Activated effector memory CD4-positive, alpha-beta T cell treated with Interleukin-2 at 50 U/mL for 16 hours (primary cell): ENCODE measurements around the gene OST4.

Experiments used
- DNase-seq: peaks from one replicate; pipeline ENCODE4 v3.0.0-alpha.2; 2020

OST4 gene

GRCh38 chr2:27023740-27024139, 47.7 kb downstream of the OST4 start:
- DNase-seq, result no peak

GRCh38 chr2:27021253-27022049, 50.0 kb downstream of the OST4 start:
- DNase-seq, result no peak
